Epithelial cell of esophagus (primary cell): Measurements from ENCODE around the gene ABCC9.

ENCODE experiments used
- DNase-seq: peaks from one replicate; pipeline ENCODE4 v3.0.0; 2010; ENCODE audit warnings: low read depth
- H3K4me3 ChIP-seq: 2 replicates; pipeline ENCODE4 v1.5.1; 2011; ENCODE audit warnings: mild to moderate bottlenecking, low read length, control low read depth
- TF ChIP-seq, protein P1 (sequence below): IDR thresholded peaks from 2 replicates; pipeline ENCODE4 v1.5.1; 2011; ENCODE audit warnings: low read depth, mild to moderate bottlenecking, low read length, control low read depth, inconsistent platforms; ENCODE audit not compliant: insufficient read depth; ENCODE audit errors: missing control alignments

Gene ABCC9

DNA sequence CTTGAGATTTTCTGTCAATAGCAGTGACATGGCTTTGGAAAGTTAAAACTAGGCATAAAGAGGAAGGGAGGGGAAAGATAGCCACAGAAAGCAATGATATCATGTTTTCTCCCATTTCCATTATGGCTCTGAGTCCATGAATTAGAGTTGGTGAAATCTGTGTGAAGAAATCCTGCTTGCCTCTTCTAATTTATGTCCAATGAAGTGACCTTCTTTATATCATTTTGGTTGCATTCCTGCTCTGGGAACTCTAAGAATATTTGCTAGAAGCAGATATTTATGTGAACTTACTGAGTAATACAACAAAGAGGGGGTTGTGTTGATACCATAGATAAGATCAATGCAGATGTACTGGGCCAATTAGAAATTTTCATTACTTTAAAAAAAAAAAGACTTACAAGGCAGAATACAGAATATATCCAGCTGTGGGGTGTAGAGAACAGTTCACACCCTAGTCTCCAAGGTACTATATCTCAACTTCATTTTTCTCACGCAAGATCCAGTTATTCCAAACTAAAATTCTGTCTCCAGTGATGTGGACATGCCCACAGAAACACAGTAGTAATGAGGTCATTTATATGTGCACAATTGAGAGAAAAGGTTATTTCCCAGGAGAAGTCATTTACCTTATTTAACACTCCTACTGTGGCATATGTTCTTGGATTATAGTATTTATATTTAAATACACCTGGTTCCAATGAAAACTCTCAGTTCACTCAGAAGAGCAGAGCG is 115.2 kb downstream of the ABCC9 start:
- TF ChIP-seq, protein P1, sequence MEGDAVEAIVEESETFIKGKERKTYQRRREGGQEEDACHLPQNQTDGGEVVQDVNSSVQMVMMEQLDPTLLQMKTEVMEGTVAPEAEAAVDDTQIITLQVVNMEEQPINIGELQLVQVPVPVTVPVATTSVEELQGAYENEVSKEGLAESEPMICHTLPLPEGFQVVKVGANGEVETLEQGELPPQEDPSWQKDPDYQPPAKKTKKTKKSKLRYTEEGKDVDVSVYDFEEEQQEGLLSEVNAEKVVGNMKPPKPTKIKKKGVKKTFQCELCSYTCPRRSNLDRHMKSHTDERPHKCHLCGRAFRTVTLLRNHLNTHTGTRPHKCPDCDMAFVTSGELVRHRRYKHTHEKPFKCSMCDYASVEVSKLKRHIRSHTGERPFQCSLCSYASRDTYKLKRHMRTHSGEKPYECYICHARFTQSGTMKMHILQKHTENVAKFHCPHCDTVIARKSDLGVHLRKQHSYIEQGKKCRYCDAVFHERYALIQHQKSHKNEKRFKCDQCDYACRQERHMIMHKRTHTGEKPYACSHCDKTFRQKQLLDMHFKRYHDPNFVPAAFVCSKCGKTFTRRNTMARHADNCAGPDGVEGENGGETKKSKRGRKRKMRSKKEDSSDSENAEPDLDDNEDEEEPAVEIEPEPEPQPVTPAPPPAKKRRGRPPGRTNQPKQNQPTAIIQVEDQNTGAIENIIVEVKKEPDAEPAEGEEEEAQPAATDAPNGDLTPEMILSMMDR: no peak

DNA sequence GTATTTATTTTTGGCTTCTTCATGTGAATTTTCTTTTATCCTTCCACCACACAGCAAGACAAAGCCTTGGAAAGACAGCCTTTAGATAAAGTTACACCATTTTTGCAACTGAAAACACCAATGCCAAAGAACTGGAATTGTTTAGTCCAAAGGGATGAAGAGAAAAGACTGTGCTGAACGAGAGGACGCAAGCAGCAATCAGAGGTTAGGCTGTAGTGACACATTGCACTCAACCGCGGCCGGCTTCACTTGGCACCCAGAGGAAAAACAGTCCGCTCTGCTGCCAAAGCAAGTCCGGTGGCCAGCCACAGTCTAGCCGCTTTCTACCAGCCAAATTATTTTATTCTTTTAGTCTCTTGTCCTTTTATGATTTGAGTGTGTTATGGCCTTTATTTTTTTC is 117.6 kb downstream of the ABCC9 start:
- DNase-seq: no peak
- TF ChIP-seq, protein P1: no peak
- H3K4me3 ChIP-seq: no peak overlapping the region

More for the DNA sequence above, 115.2 kb downstream of the ABCC9 start:
- no peak for DNase-seq
- H3K4me3 ChIP-seq: no peak overlapping the region

DNA sequence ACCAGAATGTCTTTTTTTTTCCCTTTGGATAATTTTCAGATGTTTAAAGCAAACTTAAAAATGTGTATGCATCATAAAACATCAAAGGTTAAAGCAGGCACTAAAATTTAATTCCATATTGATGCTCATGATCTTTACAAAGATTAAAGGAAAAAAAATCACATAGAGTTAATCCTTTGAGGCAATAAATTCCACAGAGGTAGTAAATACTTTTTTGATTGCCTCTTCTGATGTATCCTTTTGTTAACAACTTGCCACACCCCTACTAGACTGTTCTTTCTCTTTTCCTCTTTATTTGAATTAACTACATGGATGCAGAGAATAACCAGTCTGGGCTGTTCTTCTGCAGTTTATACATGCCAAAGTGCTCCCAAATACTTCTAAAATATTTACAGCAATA is 121.5 kb downstream of the ABCC9 start:
- no peak overlapping the region for H3K4me3 ChIP-seq
- DNase-seq: peak; percentile 11
- TF ChIP-seq, protein P1: no peak

DNA sequence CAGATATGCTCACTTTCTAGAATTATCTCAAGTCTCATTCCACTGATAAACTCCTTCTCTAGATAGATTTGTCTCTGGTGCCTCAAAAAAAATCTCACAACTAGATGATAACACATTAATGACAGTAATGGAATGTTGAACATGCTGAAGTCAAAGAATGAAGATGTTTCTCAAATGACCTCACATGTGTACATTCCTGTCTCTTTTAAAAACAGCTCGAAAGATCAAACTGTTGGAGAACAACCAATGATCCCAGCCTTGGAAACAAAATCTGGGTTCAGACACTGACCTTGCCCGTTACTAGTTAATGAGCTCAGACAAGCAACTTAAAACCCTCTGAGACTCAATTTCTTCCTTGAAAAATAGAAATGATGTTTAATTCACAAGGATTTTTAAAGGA is 122.0 kb downstream of the ABCC9 start:
- TF ChIP-seq, protein P1: no peak
- DNase-seq: peak; percentile 15
- H3K4me3 ChIP-seq: no peak overlapping the region

DNA sequence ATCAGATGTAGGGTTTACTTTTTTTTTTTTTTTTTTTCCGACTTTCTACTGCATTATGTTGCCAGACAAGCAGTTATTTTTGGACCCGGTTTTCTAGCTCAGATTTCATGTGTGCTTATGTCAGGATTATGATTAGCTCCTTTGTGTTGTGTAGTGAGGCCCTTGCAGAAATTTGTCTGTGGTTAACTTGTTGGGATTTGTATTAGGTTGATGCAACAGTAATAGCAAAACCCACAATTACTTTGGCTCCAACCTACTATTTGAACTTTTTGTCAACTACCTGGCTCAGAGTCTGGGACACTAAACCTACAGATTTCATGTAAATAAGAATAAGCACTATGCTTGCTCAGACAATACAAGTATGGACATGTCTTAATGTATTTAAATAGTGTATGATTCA is 122.6 kb downstream of the ABCC9 start:
- TF ChIP-seq, protein P1: no peak
- H3K4me3 ChIP-seq: no peak overlapping the region
- DNase-seq: peak; percentile 52

DNA sequence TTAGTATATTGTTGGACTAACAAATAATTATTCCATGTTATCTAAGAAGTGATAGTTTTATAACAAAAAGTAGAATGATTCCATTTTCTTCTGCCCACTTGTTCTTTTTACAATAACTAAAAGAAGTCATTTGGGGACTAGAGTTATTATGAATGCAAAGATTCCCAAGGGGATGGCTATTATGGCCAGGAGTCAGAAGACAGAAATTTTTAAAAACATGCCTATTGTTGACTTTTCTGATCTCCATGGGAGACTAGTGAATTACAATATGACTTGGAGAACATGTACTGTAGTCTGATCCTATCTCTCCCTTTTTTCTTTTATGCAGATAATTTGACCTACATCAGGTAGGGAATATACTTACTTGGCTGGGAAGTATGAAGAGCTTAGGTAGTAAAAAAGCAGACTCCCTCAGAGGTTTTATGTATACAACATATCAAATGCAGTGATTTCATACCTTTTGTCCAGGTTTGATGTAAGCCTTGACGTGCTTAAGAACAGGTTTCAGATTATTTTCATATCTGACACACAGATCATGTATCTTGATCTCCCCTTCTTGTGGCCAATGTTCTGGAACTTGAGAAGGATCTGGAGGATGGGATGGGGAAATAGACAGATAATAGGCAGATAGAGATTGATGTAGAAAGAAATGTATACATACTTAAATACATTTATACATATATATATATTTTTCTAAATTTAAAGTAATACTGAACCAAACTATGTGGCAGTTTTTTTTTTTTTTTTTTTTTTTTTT is 125.7 kb downstream of the ABCC9 start:
- DNase-seq: no peak
- no peak overlapping the region for H3K4me3 ChIP-seq
- TF ChIP-seq, protein P1: no peak
